Panc1 (cell line): Measurements from ENCODE around the gene P2RX3. TPM values are rescaled to one million over a fixed set of nuclear protein-coding genes. Genes with fewer than 3 reads are reported as not detected.

Experiments
- ATAC-seq: fragments of 200-7000 bp; cut with Tn5 transposase; 2 replicates; pipeline ENCODE4 v1.9.1; 2020; ENCODE audit warnings: mild to moderate bottlenecking, moderate library complexity
- BruUV-seq: library from RNA; stranded (reverse); fragments of 400-500 nt; replicated peaks from 2 replicates; lab custom pipeline; 2021; lab: Mats Ljungman, UMichigan
- CTCF ChIA-PET: fragments of 300-600 bp; sonication (Branson Sonifier 250); formaldehyde crosslinking; loops from one replicate; lab custom pipeline; 2022; ENCODE audit warnings: antibody characterized with exemption; lab: Charles Lee
- POLR2A ChIA-PET: fragments of 300-600 bp; sonication (Branson Sonifier 250); formaldehyde crosslinking; loops from one replicate; lab custom pipeline; 2022; ENCODE audit warnings: antibody characterized with exemption; lab: Charles Lee
- DNase-seq: peaks from one replicate; pipeline ENCODE4 v3.0.0-alpha.2; 2010; ENCODE audit warnings: low read depth, low spot score
- H3K27ac ChIP-seq: 2 replicates; pipeline ENCODE4 v1.5.1; 2011; ENCODE audit warnings: mild to moderate bottlenecking, low read length, inconsistent platforms
- H3K27me3 ChIP-seq: fragments of 200-500 bp; sonication (Bioruptor generic); 2 replicates; pipeline ENCODE4 v1.6.0; 2014; ENCODE audit warnings: low read length, inconsistent platforms; ENCODE audit not compliant: control insufficient read depth, insufficient read depth
- H3K36me3 ChIP-seq: fragments of 200-500 bp; sonication (Bioruptor generic); 2 replicates; pipeline ENCODE4 v1.5.1; 2014; ENCODE audit warnings: inconsistent platforms, mild to moderate bottlenecking, low read length, moderate library complexity; ENCODE audit not compliant: control insufficient read depth, insufficient read depth
- H3K4me1 ChIP-seq: 2 replicates; pipeline ENCODE4 v1.5.1; 2011; ENCODE audit warnings: inconsistent platforms, mild to moderate bottlenecking, low read length, moderate library complexity; ENCODE audit not compliant: control insufficient read depth, insufficient read depth
- H3K4me3 ChIP-seq, 2 experiments: 2 replicates each; pipeline ENCODE4 v1.5.1; 2011 to 2012; ENCODE audit warnings: low read depth in 2 of 2, low read length in 2 of 2, mild to moderate bottlenecking in 2 of 2, inconsistent platforms in 1 of 2, moderate library complexity in 1 of 2
- H3K9me3 ChIP-seq: fragments of 200-500 bp; sonication (Bioruptor generic); 2 replicates; pipeline ENCODE4 v1.5.1; 2014; ENCODE audit warnings: low read depth, mild to moderate bottlenecking, inconsistent platforms, low read length, moderate library complexity; ENCODE audit not compliant: control insufficient read depth, insufficient read depth
- POLR2AphosphoS5 ChIP-seq: IDR thresholded peaks from 2 replicates; pipeline ENCODE4 v1.6.1; 2012; ENCODE audit warnings: mild to moderate bottlenecking, low read depth, low read length, moderate library complexity
- SIN3A ChIP-seq: IDR thresholded peaks from 2 replicates; pipeline ENCODE4 v1.6.1; 2012; ENCODE audit warnings: low read depth, mild to moderate bottlenecking, low read length, moderate library complexity, borderline replicate concordance; ENCODE audit not compliant: insufficient read depth
- TCF7L2 ChIP-seq: IDR thresholded peaks from 2 replicates; pipeline ENCODE4 v1.6.1; 2011; ENCODE audit warnings: mild to moderate bottlenecking, low read depth, low read length, inconsistent platforms
- in situ Hi-C: cut with HindIII; loops from 2 replicates; pipeline ENCODE4 v1.10.0; 2016; ENCODE audit warnings: low sequenced_read_pairs, low pct_unique_long_range_greater_than_20kb
- intact Hi-C: fragments of 100-400 bp; cut with micrococcal nuclease; formaldehyde crosslinking; loops from one replicate; pipeline ENCODE4 v1.10.0; 2022; ENCODE audit not compliant: unreplicated experiment
- total RNA-seq: library from RNA; stranded (reverse); gene quantifications from one replicate; pipeline ENCODE4 v1.2.1, GENCODE V29; 2021; ENCODE audit not compliant: unreplicated experiment
- TF ChIP-seq, protein P1 (sequence below): fragments of 450-650 bp; IDR thresholded peaks from 2 replicates; pipeline ENCODE4 v1.5.1; 2017; ENCODE audit warnings: mild to moderate bottlenecking
- TF ChIP-seq, protein P2 (sequence below), 2 experiments: IDR thresholded peaks; 2 replicates each; pipeline ENCODE4 v1.6.1; 2011 to 2012; ENCODE audit warnings: low read depth in 2 of 2, control low read depth in 1 of 2, low read length in 1 of 2, mild to moderate bottlenecking in 1 of 2, moderate library complexity in 1 of 2; ENCODE audit not compliant: insufficient read depth in 1 of 2

P2RX3 gene
- total RNA-seq, 1 experiment from 2014 or later = not detected

DNA sequence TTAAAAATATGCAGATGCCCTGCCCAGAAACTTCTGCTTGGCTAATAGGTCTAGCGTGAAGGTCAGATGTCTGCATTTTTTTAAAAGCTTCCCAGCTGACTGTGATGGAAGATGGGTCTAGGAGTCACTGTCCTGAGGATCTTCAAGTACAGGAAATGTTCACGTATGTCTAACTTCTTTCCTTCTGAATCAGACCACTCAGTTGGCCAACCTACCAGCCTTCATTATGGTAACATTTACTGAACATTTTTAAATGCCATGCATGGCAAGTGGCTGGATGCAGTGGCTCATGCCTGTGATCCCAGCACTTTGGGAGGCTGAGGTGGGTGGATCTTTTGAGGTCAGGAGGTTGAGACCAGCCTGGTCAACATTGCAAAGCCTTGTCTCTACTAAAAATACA, 53.4 kb downstream of the P2RX3 start:
- Histone ChIP-seq H3K9me3 (no peaks in the 10 kb centered on the region), H3K27ac (no peak overlapping the region), H3K36me3 (no peaks in the 10 kb centered on the region), H3K4me3 (no peak overlapping the region), H3K4me1 (no peaks in the 10 kb centered on the region), H3K27me3 (peaks cover 16% of the 10 kb centered on the region)
- in situ Hi-C loops = no loop called here
- intact Hi-C loops = no loop called here
- CTCF ChIA-PET = no interaction called here
- POLR2A ChIA-PET = no interaction called here
- no peak for TF ChIP-seq SIN3A
- no peak for TF ChIP-seq TCF7L2
- TF ChIP-seq, protein P1, sequence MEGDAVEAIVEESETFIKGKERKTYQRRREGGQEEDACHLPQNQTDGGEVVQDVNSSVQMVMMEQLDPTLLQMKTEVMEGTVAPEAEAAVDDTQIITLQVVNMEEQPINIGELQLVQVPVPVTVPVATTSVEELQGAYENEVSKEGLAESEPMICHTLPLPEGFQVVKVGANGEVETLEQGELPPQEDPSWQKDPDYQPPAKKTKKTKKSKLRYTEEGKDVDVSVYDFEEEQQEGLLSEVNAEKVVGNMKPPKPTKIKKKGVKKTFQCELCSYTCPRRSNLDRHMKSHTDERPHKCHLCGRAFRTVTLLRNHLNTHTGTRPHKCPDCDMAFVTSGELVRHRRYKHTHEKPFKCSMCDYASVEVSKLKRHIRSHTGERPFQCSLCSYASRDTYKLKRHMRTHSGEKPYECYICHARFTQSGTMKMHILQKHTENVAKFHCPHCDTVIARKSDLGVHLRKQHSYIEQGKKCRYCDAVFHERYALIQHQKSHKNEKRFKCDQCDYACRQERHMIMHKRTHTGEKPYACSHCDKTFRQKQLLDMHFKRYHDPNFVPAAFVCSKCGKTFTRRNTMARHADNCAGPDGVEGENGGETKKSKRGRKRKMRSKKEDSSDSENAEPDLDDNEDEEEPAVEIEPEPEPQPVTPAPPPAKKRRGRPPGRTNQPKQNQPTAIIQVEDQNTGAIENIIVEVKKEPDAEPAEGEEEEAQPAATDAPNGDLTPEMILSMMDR = no peak
- no peak for ATAC-seq
- DNase-seq = no peak
- no TSS peak for BruUV-seq

DNA sequence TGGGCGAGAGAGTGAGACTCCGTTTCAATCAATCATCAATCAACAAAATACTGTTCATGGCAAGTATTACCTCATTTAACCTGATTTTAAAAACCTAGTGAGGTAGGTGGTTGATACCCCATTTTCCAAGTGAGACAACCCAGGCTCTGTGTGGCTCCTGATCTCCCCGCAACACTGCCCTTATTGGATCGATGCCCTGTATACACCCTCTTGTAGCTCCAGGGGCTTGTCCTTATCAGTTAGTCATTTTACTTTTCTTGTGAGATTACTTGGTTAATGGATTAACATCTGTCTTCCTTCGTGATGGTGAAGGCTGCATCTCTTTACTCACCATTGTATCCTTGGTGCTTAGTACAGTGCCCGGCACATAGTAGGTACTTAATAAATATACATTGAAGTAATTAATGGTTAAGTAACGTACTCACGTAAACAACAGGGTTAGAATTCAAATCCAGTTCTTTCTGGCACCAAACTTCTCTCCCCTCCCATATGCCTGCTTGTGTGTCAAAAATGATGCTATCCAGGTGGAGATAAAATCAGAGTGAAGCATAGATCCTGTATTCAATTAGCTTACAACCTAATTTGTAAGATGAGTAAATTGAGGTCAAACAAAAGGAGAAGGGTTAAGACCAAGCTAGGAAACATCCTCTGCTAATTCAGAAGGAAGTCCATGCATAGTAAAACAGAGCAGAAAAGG, 54.1 kb downstream of the P2RX3 start:
- Histone ChIP-seq H3K27ac (no peak overlapping the region), H3K4me3 (no peak overlapping the region), H3K9me3 (no peaks in the 10 kb centered on the region), H3K36me3 (no peaks in the 10 kb centered on the region), H3K4me1 (no peaks in the 10 kb centered on the region), H3K27me3 (peaks cover 20% of the 10 kb centered on the region)
- BruUV-seq = no TSS peak
- POLR2A ChIA-PET = no interaction called here
- DNase-seq (no peak), ATAC-seq (no peak)
- in situ Hi-C loops (no loop called here), intact Hi-C loops (no loop called here)
- TF ChIP-seq TCF7L2 (no peak), POLR2AphosphoS5 (no peak), SIN3A (no peak)
- TF ChIP-seq, protein P2, sequence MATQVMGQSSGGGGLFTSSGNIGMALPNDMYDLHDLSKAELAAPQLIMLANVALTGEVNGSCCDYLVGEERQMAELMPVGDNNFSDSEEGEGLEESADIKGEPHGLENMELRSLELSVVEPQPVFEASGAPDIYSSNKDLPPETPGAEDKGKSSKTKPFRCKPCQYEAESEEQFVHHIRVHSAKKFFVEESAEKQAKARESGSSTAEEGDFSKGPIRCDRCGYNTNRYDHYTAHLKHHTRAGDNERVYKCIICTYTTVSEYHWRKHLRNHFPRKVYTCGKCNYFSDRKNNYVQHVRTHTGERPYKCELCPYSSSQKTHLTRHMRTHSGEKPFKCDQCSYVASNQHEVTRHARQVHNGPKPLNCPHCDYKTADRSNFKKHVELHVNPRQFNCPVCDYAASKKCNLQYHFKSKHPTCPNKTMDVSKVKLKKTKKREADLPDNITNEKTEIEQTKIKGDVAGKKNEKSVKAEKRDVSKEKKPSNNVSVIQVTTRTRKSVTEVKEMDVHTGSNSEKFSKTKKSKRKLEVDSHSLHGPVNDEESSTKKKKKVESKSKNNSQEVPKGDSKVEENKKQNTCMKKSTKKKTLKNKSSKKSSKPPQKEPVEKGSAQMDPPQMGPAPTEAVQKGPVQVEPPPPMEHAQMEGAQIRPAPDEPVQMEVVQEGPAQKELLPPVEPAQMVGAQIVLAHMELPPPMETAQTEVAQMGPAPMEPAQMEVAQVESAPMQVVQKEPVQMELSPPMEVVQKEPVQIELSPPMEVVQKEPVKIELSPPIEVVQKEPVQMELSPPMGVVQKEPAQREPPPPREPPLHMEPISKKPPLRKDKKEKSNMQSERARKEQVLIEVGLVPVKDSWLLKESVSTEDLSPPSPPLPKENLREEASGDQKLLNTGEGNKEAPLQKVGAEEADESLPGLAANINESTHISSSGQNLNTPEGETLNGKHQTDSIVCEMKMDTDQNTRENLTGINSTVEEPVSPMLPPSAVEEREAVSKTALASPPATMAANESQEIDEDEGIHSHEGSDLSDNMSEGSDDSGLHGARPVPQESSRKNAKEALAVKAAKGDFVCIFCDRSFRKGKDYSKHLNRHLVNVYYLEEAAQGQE (IDR thresholded peaks at IDR 0.05; ENCODE audit: insufficient read depth in 1 of 2, low read depth in 2 of 2, low read length in 1 of 2) = no peak
- TF ChIP-seq, protein P1 = no peak
- CTCF ChIA-PET = no interaction called here
